GM19023 (cell line): Measurements from ENCODE around the gene CTIF.

ENCODE experiments used
- ATAC-seq: cut with Tn5 transposase; IDR thresholded peaks from one replicate; pipeline ENCODE4 v1.9.1; 2021; ENCODE audit warnings: mild to moderate bottlenecking, moderate library complexity; ENCODE audit not compliant: unreplicated experiment

The CTIF gene

GRCh38 chr18:48721312-48721711, 182.5 kb downstream of the CTIF start:
- no peak for ATAC-seq

- no peak for ATAC-seq
These were observed 184.2 kb downstream of the CTIF start for GRCh38 chr18:48723016-48723415.

GRCh38 chr18:48723837-48724236, 185.0 kb downstream of the CTIF start:
- no peak for ATAC-seq

GRCh38 chr18:48724442-48724841, 185.6 kb downstream of the CTIF start:
- no peak for ATAC-seq

- ATAC-seq = no peak
These were observed 186.1 kb downstream of the CTIF start for GRCh38 chr18:48724939-48725338.

GRCh38 chr18:48725562-48725961, 186.7 kb downstream of the CTIF start:
- no peak for ATAC-seq

GRCh38 chr18:48727681-48728080, 188.8 kb downstream of the CTIF start:
- ATAC-seq = no peak

GRCh38 chr18:48728204-48728833, 189.5 kb downstream of the CTIF start:
- ATAC-seq = no peak

GRCh38 chr18:48729404-48729803, 190.6 kb downstream of the CTIF start:
- no peak for ATAC-seq

- no peak for ATAC-seq
These were observed 191.2 kb downstream of the CTIF start for GRCh38 chr18:48730010-48730409.

GRCh38 chr18:48732767-48733424, 194.1 kb downstream of the CTIF start:
- ATAC-seq = no peak

- no peak for ATAC-seq
These were observed 194.9 kb downstream of the CTIF start for GRCh38 chr18:48733643-48734253.

- no peak for ATAC-seq
These were observed 195.6 kb downstream of the CTIF start for GRCh38 chr18:48734460-48734859.

GRCh38 chr18:48735080-48735676, 196.3 kb downstream of the CTIF start:
- ATAC-seq = no peak

GRCh38 chr18:48735681-48736255, 196.9 kb downstream of the CTIF start:
- no peak for ATAC-seq

- ATAC-seq = no peak
These were observed 197.8 kb downstream of the CTIF start for GRCh38 chr18:48736321-48737260.

GRCh38 chr18:48739266-48740067, 200.6 kb downstream of the CTIF start:
- no peak for ATAC-seq

GRCh38 chr18:48740068-48740440, 201.2 kb downstream of the CTIF start:
- ATAC-seq = no peak

GRCh38 chr18:48740851-48741485, 202.1 kb downstream of the CTIF start:
- ATAC-seq = no peak
